Kidney epithelial cell (primary cell): ENCODE results near the gene RIMS1. TPM values are rescaled to one million over a fixed set of nuclear protein-coding genes. Genes with fewer than 3 reads are reported as not detected.

Experiments used
- DNase-seq: peaks from one replicate; pipeline ENCODE4 v3.0.0-alpha.2; 2010; ENCODE audit warnings: low read depth
- H3K27me3 ChIP-seq: 2 replicates; pipeline ENCODE4 v1.6.0; 2011; ENCODE audit warnings: low read length; ENCODE audit not compliant: control insufficient read depth, insufficient read depth
- H3K36me3 ChIP-seq: 2 replicates; pipeline ENCODE4 v1.5.1; 2011; ENCODE audit warnings: low read length; ENCODE audit not compliant: control insufficient read depth, insufficient read depth
- H3K4me3 ChIP-seq: 2 replicates; pipeline ENCODE4 v1.5.1; 2011; ENCODE audit warnings: low read depth, mild to moderate bottlenecking, control low read depth, low read length
- CTCF ChIP-seq: IDR thresholded peaks from 2 replicates; pipeline ENCODE4 v1.5.1; 2011; ENCODE audit warnings: mild to moderate bottlenecking, moderate library complexity, low read length, control low read depth, inconsistent platforms; ENCODE audit not compliant: insufficient read depth, poor library complexity, severe bottlenecking
- total RNA-seq: library from RNA; depleted of rRNA; stranded (reverse); fragments of >200 nt; gene quantifications from 2 replicates; pipeline ENCODE4 v1.2.3, GENCODE V29; 2015

The RIMS1 gene
- total RNA-seq, 1 donor from 2014 or later, result 0.38 TPM

- Histone ChIP-seq H3K4me3 (no peak overlapping the region), H3K36me3 (no peaks in the 10 kb centered on the region), H3K27me3 (no peaks in the 10 kb centered on the region)
- no peak for DNase-seq
- no peak for TF ChIP-seq CTCF
Measured at GRCh38 chr6:72422171-72422570, 535.8 kb downstream of the RIMS1 start.

GRCh38 chr6:72424476-72424875, 538.1 kb downstream of the RIMS1 start:
- Histone ChIP-seq H3K27me3 (no peaks in the 10 kb centered on the region), H3K4me3 (no peak overlapping the region), H3K36me3 (no peaks in the 10 kb centered on the region)
- DNase-seq, result no peak
- no peak for TF ChIP-seq CTCF

- Histone ChIP-seq H3K36me3 (no peaks in the 10 kb centered on the region), H3K27me3 (no peaks in the 10 kb centered on the region), H3K4me3 (no peak overlapping the region)
- no peak for TF ChIP-seq CTCF
- DNase-seq, result no peak
Measured at GRCh38 chr6:72425003-72425681, 538.8 kb downstream of the RIMS1 start.

- Histone ChIP-seq H3K36me3 (no peaks in the 10 kb centered on the region), H3K4me3 (no peak overlapping the region), H3K27me3 (no peaks in the 10 kb centered on the region)
- no peak for DNase-seq
- TF ChIP-seq CTCF, result no peak
Measured at GRCh38 chr6:72440611-72441010, 554.3 kb downstream of the RIMS1 start.

GRCh38 chr6:72446430-72446829, 560.1 kb downstream of the RIMS1 start:
- DNase-seq, result no peak
- TF ChIP-seq CTCF, result no peak
- no peaks in the 10 kb centered on the region for H3K36me3 ChIP-seq
- H3K4me3 ChIP-seq, result no peak overlapping the region
- H3K27me3 ChIP-seq, result no peaks in the 10 kb centered on the region
